AML-193 (cell line): Measurements from ENCODE around the gene STXBP1.
"Not testable (repeated sequence)": the region's sequence is repeated elsewhere in the genome, so short reads cannot be mapped to it uniquely, and the experiment has no call there.

Experiments
- DNase-seq, 2 experiments: peaks; one replicate each; lab custom pipeline; 2025; lab: John Stamatoyannopoulos, UW

Gene STXBP1

DNA sequence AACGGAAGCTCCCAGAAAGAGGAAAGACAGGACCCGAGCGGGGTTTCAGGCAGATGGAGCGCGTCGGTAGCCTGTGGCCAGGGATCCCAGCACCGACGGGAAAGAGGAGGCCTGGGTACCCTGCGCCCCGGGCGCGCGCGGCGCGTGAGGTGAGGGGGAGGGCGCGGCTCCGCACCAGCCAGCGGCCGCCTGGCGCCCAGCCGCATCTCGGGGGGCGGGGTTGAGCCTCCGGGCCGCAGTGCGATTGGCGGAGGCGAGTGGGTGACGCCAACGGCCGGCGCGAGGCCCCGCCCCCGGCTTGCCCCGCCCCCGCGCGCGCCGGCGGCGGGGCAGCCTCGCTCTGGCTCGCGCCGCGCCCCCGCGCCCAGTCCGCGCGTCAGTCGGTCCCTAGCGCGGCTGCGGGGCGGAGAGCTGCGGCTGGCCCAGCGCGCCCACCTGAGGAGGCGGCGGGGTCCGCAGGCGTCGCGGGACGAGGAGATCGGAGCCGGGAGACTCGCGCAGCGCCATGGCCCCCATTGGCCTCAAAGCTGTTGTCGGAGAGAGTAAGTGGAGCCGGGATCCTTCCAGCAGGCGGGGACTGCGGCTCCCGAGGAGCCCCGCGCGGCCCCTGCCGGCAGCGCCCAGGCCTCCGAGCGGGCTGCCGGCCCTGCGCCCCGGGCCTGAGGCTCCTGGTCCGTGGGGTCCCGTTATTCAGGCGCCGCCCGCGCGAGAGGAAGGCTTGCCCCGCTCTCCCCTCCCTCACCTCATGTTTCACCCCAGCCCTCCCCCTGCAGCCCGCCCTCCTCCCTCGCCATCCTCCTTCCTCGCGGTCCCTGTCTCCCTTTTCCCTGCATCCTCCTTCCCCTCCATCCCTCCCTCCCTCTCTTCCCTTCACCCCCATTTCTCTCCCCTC, at the start of gene STXBP1:
Gene STXBP1, plus strand, starts transcription at position 379 of the 892 bp plus-strand sequence. Its CDS starts 127 bp downstream, at position 506.
- DNase-seq, result peak; percentile 57

DNA sequence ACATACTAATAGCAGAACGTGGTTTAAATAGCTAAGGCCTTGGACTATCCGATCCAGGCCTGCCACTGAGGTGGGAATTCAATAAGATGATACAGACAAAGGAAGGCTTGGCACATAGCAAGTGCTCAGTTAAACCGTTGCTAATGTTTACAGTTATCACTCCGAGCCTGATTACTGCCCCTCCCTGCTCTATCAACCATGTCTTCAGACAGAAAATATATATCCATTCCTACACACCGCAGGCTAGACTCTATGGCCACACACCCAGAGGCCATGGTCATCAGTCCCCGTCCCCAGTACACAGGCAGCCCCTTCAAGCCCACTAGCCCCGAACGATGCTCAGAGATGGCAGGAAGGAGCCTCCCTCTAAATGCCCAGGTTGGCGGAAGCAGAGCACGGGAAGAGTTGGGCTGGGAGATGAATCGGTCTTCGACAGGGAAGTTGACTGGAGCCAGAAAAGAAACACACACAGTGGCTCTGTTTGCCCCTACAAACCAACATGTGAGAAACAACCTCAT, 49.7 kb upstream of the STXBP1 start:
- no peak for DNase-seq

DNA sequence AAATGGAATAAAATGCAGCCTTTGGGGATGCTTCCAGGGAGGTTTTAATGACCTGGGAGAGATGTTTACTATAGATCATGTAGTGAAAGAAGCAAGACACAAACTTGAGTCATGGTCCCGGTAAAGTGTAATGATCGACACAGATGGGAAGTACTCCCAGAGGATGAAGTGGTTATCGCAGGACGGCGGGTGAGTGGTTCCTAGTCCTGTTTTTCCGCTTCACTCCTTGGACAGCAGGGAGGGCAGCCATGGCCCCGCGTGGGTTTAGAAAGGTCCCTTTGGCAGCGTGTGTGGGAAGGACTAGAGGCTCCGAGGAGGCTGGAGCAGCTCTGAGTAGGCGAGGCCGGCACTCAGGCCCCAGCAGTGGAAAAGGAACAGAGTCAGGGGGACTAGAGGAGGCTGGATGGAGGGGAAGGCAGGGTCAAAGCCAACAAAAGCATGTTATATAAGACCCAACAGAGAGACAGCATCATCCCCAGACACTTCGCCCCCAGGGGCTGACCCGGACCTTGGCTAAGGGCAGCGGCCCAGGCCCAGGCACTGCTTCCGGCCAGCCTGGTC, 49.2 kb upstream of the STXBP1 start:
- DNase-seq, result no peak

DNA sequence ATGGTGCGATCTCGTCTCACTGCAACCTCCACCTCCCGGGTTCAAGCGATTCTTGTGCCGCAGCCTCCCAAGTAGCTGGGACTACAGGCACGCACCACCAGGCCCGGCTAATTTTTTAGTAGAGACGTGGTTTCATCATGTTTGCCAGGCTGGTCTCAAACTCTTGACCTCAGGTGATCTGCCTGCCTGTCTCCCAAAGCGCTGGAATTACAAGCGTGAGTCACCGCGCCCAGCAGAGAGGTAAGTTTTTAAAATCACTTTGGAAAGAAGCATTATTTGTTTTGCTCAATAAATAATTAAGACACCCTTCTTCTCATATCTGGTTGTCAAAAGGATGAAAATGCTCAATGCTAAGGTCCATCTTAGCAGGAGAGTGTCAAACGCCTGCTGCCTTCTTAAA, 48.5 kb upstream of the STXBP1 start:
- DNase-seq, result no peak

DNA sequence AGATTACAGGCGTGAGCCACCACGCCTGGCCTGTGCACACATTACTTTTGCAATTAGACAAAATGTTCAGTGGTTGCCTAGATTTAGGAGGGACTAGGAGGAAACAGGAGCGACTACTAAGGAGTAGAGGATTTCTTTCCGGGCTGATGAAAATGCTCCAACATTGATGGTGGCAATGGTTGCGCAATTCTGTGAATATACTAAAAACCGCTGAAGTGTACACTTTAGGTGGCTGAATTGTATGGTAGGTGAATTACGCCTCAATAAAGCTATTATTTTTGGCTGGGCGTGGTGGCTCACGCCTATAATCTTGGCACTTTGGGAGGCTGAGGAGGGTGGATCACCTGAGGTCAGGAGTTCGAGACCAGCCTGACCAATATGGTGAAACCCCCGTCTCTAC, 46.8 kb upstream of the STXBP1 start:
- no peak for DNase-seq

DNA sequence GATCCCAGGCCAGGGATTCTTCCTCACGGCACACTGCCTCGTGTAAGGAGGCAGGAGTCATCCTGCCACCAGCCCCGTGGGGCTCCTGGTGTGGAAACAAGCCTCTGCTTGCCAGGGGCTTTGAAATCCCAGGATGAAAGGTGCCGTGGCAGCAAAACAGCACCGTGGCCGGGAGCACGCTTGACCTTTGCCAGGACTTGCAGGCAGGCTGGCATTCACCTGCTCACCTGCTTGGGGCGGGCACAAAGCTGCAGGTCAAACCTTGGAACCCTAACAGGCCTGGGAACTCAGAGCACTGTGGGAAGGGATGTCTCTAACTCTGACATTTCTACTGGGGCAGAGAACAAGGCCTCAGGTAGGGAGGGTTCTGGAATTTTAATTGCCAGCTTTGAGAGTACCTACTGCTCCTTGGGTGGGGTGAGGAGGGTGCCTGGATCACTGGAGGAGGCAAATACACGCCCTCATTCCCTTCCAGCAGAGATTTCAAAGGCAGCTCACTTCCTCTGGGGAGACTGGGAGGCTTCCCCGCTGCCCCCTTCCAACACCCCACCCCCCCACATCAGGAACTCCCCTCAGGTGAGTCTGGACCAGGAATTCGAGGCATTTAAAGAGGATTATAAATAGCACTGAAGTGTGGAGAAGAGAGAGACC, 45.6 kb upstream of the STXBP1 start:
- no peak for DNase-seq

DNA sequence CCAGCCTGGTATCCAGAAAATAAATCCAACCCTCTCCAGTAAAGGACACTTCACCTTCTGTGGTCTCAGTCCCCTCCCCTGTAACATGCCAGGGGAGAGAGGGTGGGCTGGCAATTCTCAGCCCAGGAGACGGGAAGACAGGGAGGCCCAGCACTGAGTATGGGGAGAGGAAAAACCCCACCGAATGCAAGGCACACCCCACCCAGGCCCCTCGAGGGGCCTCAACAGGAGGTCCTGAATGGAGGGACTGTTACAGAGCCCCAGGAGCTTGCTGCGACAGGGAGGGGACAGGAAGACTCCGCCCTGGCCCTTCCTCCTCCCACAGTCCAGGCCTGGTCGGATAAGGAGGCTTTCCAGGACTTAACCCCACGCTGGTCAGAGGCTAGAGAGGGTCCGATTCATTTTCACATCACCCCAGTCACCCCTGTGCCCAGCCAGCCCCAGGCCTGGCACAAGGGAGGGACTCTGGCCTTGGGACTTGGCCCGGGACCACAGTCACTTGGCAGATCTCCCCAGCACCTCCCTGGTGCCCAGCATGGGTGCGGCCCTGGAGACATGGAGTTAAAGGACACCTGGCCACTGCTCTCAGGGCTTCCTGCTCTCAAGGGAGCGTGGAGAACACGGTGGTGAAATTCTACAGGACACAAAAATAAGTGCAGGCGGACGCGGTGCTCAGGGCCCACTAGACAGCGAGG, 44.9 kb upstream of the STXBP1 start:
- no peak for DNase-seq

DNA sequence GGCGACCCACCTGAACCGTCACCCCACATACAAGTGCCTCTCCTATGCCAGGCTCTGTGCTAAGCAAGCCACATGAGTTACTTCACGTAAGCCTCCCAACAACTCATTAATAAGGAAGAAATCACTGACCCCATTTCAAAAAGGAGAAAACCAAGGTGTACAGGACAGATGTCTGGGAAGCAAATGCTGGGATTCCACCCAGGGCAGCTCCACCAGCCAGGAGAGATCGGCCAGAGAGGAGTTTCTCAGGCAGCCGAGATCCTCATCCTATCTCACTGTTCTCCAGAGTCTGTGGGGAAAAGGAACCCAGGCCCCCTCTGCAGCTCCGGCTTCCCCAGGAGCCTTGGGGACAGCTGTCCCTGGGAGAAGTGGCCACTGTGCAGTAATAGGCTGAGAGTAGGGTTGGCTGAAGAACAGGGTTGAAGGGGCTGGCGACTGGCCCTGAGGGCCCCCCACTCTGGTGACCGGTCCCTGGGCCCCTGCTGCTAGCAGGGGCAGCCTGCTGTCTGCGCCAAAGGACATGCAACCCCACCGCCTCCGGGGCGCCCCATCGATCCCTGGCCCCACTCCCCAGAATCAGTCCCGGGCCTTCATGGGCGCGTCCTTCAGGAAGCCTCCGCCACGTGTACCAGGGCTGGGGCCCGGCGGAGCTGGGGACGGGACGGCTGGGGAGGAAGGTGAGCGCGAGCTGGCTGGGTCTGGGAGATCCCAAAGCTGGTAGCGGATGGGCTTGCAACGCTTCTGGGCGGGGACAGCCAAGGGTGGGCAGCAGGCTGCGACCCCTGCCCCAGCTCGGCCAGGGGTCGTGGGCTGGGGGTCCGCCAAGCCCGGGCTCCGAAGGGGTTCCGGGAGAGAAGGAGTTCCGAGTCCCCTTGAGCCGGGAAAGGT, 44.1 kb upstream of the STXBP1 start:
- no peak for DNase-seq

DNA sequence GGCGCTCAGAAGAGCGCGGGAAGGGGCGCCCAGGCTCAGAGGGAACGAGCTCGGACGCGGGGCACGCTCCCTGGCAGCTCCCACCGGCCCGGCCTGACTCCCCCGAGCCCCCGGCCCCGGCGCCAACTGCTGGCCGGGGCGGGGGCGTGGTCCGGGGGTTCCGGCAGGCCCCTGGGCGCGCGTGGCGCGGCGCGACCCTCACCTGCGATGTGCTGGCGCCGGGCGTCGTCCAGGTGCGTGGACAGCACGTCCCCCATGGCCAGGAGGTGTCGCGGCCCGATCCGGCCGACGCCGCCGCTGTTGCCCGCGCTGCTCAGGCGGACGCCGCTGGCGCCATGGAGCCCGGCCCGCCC, 43.5 kb upstream of the STXBP1 start:
- no peak for DNase-seq

DNA sequence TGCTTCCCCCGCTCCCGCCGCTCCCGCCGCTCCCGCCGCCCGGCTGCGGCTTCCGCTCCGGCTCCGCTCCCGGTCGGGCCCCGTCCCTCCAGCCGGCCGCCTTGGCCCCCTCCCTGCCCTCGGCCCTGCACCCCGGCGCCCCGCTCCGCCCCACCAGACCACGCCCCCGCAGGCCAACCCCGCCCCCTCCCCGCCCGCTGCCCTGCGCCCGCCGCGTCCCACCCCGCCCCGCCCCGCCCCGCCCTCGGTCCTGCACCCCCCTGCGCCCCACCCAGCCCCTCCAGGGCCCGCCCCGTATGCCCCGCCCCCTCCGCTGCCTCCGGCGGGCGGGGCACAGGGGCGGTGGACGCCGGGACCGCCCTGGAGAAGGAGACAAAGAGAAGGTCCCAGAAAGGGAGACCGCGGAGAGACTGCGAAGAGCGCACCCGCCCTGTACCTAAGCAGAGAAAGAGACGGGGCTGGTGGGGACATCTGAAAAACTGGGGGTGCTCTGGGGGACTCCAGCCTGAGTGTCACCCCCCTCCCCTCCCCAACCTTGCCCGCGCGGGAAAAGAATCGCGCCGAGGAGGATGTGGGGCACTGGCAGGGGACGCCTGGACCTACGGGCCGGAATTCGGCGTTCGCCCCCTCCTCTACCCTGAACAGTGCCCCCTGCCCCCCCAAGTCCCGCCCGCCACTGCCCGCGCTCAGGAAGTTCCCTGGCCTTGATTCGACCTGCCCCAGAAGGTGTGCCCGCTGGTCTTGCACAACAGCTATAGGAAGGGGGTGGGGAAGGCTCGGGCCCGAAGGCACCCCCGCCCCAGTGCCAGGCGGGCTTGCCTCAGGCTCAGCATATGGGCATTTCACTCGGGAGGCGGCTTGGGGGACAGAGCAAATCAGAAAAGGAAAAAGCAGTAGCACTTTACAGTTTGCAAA, 42.8 kb upstream of the STXBP1 start:
- peak in 1 of 2 experiments; percentile 6 for DNase-seq

DNA sequence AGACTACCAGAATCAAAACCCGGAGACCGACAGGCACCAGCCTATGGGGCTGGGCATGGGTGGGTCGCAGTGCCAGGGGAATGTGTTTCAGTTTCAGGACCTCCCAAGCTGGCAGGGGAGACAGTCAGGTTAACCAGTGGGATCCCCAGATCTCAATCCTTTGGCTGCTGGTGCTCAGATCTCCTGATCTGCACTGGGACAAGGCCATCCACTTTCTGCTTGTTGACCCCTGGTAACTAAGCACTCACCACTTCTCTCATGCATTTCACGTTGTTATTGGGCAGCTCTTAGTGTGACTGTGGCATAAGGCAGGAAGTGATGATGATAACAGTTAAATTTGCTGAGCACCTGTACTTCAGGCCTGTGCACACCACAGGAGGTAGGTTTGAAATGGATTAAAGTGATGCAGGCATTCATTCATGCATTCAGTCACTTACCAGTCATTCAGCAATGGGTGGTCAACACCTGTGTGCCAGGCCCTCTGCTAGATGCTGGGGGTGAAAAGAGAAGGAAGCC, 42.1 kb upstream of the STXBP1 start:
- DNase-seq, result no peak

DNA sequence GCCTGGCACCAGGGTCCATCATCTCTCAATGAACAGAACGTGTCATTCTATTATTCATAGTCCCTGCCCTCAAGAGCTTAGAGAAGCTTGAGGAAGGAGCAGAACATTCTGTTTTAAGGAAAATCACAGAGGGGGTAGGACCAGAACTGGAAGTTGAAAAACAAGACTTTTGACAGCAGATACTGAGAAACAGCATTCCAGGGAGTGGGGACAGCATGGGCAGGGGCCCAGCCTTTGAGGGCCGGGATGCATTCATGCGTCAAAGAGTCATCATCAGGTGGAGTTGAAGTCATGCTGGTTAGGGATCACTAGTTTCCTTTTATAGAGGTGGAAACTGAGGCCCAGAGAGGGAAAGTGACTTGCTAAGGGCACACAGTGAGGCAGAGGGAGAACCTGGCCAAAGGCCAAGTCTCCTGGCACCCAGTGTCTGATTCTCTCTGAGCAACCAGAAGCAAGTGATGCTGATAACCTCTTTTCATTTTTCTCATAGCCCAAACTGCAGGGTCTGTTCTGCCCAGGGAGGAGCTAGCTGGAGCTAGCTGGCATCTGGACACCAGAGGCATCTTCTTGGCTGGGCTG, 41.5 kb upstream of the STXBP1 start:
- no peak for DNase-seq

DNA sequence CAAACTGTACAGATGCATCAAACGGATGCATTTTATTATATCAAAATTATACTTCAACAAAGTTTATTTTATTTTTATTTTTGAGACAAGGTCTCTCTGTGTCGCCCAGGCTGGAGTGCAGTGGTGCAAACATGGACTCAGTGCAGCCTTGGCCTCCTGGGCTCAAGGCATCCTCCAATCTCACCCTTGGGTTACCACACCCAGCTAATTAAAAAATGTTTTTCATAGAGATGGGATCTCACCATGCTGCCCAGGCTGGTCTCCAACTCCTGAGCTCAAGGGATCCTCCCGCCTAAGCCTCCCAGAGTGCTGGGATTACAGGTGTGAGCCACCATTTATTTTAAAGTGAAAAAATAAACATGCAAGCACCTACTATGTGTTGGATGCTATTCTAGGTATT, 40.1 kb upstream of the STXBP1 start:
- DNase-seq, result no peak

DNA sequence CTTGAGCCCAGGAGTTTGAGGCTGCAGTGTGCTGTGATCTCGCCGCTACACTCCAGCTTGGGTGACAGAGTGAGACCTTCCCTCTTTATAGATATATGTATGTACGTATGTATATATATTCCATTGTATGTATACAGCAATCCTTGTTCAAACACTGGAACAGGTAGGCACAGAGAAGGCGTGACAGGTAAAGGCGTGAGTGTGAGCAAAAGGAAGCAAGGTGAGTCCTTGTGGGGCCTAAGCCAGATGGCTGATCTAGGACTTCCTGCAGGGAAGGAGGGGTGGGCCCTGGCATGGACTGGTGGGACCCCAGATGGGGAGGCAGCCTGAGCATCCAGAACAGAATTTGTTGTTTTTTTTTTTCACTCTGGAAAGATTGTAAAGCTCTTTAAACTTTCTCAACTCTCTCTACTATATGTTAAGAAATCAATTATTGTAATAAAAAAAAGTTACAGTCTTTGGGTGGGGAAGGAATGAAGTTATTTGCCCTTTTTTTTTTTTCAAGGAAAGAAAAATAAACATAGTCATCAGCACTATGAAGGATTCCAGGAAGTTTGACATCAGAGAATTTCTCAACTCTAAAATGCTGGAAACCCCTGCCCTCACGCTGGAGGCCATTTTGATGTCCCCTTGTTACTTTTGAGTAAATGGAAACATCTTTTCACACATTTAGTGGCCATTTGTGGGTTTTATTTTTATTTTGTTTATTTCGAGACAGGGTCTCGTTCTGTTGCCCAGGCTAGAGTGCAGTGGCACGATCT, 38.9 kb upstream of the STXBP1 start:
- DNase-seq, result no peak

DNA sequence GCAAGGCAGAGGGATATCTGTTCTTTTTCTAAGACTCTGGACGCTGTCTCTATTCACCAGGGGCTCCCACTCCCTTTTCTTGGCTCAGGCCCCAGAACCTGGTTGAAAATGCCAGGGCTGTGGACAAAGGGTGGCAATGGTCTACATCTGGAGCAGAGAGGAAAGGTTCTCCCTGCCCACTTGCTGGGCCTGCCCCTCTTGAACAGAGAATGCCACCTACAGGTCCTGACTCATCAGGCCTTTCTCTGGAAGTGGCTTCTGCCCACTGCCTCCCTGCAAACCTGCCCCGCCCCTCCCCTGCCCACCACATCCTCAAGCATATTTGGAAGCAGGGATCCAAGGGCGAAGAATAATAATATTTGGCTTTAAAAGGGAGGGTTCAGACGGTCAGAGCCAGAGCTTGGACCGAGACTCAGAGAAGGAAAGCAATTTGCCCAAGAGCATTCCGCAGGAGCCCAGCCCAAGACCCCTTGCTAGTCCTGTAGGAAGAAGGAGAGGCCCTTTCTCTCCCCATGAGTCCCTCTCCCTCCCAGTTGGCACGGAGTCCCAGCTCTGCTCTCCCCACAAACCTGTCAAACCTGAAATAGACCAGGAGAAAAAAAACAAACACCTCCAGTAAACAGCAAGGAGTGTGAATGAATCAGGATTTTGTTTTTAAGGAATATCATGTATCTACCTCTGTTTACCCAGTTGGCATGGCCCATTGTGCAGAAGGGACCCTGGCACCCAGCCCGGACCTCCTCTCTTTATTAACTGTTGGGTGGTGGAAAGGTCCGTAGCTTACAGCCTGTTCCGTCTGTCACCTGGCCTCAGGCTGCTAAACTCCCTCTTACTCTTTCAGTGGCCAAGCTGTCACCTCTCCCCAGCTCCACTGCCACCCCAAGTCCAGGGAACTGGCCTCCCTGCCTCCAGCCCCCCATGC, 37.7 kb upstream of the STXBP1 start:
- DNase-seq, result no peak

DNA sequence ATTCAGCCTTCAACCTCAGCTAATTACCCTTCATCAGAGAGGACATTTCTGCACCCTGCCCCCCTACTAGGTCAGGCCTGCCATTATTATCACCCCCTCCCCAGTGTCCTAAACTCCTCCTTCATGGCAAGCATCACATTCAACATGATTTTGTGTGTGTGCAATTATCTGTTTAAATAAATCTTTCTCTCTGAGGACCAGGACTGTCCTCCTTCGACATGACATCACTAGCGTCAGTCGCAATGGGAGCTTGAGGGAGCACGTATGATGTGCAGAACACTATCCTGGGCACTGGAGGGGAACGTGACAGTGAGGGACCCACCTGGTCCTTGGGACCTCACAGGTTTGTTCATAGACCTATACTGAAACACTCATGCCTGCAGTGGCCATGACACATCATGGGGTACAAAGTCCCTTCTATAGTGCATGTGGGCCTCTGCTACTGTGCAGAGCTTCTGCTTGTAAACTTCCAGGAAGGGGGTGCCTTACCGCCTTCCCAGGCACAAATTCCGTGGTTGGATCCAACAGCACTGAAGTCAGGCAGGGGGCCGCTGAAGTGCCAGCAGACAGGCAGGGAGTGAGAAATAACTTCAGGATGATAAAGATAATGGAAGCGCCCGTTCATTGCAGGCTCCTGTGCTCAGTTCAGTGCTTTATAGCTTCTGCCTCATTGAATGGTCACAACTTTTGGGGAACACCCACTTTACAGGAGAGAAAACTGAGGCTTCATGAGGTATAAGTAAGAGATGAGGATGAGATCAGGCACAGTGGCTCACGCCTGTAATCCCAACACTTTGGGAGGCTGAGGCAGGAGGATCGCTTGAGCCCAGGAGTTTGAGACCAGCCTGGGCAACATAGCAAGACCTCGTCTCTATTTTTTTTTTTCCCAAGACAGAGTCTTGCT, 36.0 kb upstream of the STXBP1 start:
- DNase-seq, result no peak

DNA sequence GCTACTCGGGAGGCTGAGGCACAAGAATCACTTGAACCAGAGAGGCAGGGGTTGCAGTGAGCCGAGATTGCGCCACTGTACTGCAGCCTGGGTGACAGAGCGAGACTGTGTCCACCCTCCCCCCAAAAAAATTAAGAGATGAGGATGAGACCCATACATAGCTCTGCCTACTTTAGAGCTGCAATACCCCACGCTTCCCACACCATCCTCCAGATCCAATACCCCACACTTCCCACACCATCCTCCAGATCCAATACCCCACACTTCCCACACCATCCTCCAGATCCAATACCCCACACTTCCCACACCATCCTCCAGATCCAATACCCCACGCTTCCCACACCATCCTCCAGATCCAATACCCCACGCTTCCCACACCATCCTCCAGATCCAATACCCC, 34.9 kb upstream of the STXBP1 start:
- DNase-seq, result not testable (repeated sequence)
